Stomach smooth muscle (tissue), 2 donors: Measurements from ENCODE around the gene FLVCR2.

Experiments
- H3K27ac ChIP-seq: one replicate; pipeline ENCODE4 v1.7.0; 2013; ENCODE audit warnings: mild to moderate bottlenecking, low read length, inconsistent platforms
- H3K27me3 ChIP-seq, 2 donors: one replicate each; pipeline ENCODE4 v1.7.0; 2013; ENCODE audit warnings: low read length in 2 of 2; ENCODE audit not compliant: insufficient read depth in 2 of 2, control insufficient read depth in 1 of 2
- H3K36me3 ChIP-seq, 2 donors: one replicate each; pipeline ENCODE4 v1.7.0; 2013; ENCODE audit warnings: low read length in 2 of 2; ENCODE audit not compliant: control insufficient read depth in 2 of 2, insufficient read depth in 2 of 2
- H3K4me1 ChIP-seq: one replicate; pipeline ENCODE4 v1.7.0; 2013; ENCODE audit warnings: low read length; ENCODE audit not compliant: control insufficient read depth, insufficient read depth
- H3K4me3 ChIP-seq, 2 donors: one replicate each; pipeline ENCODE4 v1.7.0; 2013; ENCODE audit warnings: low read length in 2 of 2
- H3K9ac ChIP-seq, 2 donors: one replicate each; pipeline ENCODE4 v1.7.0; 2013; ENCODE audit warnings: low read length in 2 of 2, mild to moderate bottlenecking in 1 of 2
- H3K9me3 ChIP-seq, 2 donors: one replicate each; pipeline ENCODE4 v1.7.0; 2013; ENCODE audit warnings: low read length in 2 of 2; ENCODE audit not compliant: control insufficient read depth in 2 of 2
- donor health status: healthy.
- donor health status: Pancreatic carcinoma.

The FLVCR2 gene

GRCh38 chr14:75648066-75648838 is 69.8 kb downstream of the FLVCR2 start:
- Histone ChIP-seq H3K27ac (peak overlapping the region; percentile 31), H3K4me3 (no peak overlapping the region), H3K36me3 (peaks cover 17 to 27% of the 10 kb centered on the region in 2 donors), H3K4me1 (peaks cover 13% of the 10 kb centered on the region), H3K9me3 (no peaks in the 10 kb centered on the region), H3K27me3 (no peaks in the 10 kb centered on the region), H3K9ac (no peak overlapping the region)

GRCh38 chr14:75649337-75649736 is 70.9 kb downstream of the FLVCR2 start:
- Histone ChIP-seq H3K27ac (no peak overlapping the region), H3K9ac (no peak overlapping the region), H3K36me3 (peaks cover 17 to 27% of the 10 kb centered on the region in 2 donors), H3K4me3 (no peak overlapping the region), H3K4me1 (peaks cover 13% of the 10 kb centered on the region), H3K27me3 (no peaks in the 10 kb centered on the region), H3K9me3 (no peaks in the 10 kb centered on the region)

DNA sequence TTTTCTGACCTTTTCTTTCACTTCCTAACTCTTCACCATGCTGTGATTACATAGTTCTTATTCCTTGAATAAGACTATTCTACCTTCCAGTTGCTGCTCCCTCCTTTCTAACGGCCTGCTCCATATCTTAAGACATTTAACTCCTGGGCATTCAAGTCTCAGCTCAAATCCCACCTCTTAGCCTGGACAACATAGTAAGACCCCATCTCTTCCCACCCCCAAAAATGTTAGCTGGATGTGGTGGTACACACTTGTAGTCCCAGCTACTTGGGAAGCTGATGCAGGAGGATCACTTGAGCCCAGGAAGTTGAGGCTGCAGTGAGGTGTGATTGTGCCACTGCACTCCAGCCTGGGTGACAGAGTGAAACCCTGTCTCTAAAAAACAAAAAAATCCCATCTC is 71.4 kb downstream of the FLVCR2 start:
- Histone ChIP-seq H3K27ac (no peak overlapping the region), H3K9ac (no peak overlapping the region), H3K4me3 (no peak overlapping the region), H3K36me3 (peaks cover 17 to 27% of the 10 kb centered on the region in 2 donors), H3K27me3 (no peaks in the 10 kb centered on the region), H3K4me1 (peaks cover 13% of the 10 kb centered on the region), H3K9me3 (no peaks in the 10 kb centered on the region)

GRCh38 chr14:75650253-75651058 is 72.0 kb downstream of the FLVCR2 start:
- H3K27me3 ChIP-seq = no peaks in the 10 kb centered on the region
- H3K9ac ChIP-seq = no peak overlapping the region
- no peak overlapping the region for H3K4me3 ChIP-seq
- H3K27ac ChIP-seq = no peak overlapping the region
- H3K36me3 ChIP-seq = peaks cover 17 to 33% of the 10 kb centered on the region in 2 donors
- H3K9me3 ChIP-seq = no peaks in the 10 kb centered on the region
- peaks cover 13% of the 10 kb centered on the region for H3K4me1 ChIP-seq

- Histone ChIP-seq H3K4me3 (no peak overlapping the region), H3K9ac (no peak overlapping the region), H3K36me3 (peaks cover 17 to 42% of the 10 kb centered on the region in 2 donors), H3K27ac (no peak overlapping the region), H3K4me1 (peaks cover 5% of the 10 kb centered on the region), H3K9me3 (no peaks in the 10 kb centered on the region), H3K27me3 (no peaks in the 10 kb centered on the region)
Measured at GRCh38 chr14:75653563-75653962, 75.1 kb downstream of the FLVCR2 start.

- Histone ChIP-seq H3K4me1 (no peaks in the 10 kb centered on the region), H3K36me3 (peaks cover 17 to 42% of the 10 kb centered on the region in 2 donors), H3K9ac (no peak overlapping the region), H3K27ac (no peak overlapping the region), H3K27me3 (no peaks in the 10 kb centered on the region), H3K4me3 (no peak overlapping the region), H3K9me3 (no peaks in the 10 kb centered on the region)
Measured at GRCh38 chr14:75654127-75654732, 75.8 kb downstream of the FLVCR2 start.

- H3K9ac ChIP-seq = no peak overlapping the region
- no peak overlapping the region for H3K4me3 ChIP-seq
- no peak overlapping the region for H3K27ac ChIP-seq
- H3K36me3 ChIP-seq = peaks cover 15 to 36% of the 10 kb centered on the region in 2 donors
- no peaks in the 10 kb centered on the region for H3K9me3 ChIP-seq
- peaks cover 5% of the 10 kb centered on the region for H3K4me1 ChIP-seq
- no peaks in the 10 kb centered on the region for H3K27me3 ChIP-seq
Measured at GRCh38 chr14:75655235-75655634, 76.8 kb downstream of the FLVCR2 start.

- no peaks in the 10 kb centered on the region for H3K9me3 ChIP-seq
- H3K27me3 ChIP-seq = no peaks in the 10 kb centered on the region
- no peak overlapping the region for H3K9ac ChIP-seq
- H3K4me3 ChIP-seq = no peak overlapping the region
- no peak overlapping the region for H3K27ac ChIP-seq
- peaks cover 0 to 16% of the 10 kb centered on the region in 2 donors for H3K36me3 ChIP-seq
- peaks cover 7% of the 10 kb centered on the region for H3K4me1 ChIP-seq
Measured at GRCh38 chr14:75657331-75657730, 78.9 kb downstream of the FLVCR2 start.

DNA sequence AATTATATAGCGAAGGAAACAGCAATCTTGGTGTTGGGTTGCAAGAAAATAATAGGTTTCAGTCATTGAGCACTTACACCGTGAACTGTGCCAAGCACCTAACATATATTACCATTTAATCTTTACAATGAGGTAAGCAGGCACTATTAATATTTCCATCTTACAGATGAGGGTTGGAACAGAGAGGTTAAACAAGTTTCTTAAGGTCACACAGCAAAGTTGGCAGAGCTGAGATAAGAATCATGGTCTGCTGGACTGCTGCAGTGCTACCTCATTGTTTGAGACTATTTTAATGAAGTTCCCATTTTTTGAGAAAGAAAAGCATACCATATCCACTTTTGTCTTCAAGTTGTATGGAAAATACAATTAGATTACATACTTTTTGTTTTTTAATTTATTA is 80.5 kb downstream of the FLVCR2 start:
- no peaks in the 10 kb centered on the region for H3K27me3 ChIP-seq
- peaks cover 7% of the 10 kb centered on the region for H3K4me1 ChIP-seq
- peaks cover 0 to 16% of the 10 kb centered on the region in 2 donors for H3K36me3 ChIP-seq
- H3K9ac ChIP-seq = no peak overlapping the region
- no peak overlapping the region for H3K4me3 ChIP-seq
- no peaks in the 10 kb centered on the region for H3K9me3 ChIP-seq
- H3K27ac ChIP-seq = no peak overlapping the region

- Histone ChIP-seq H3K9ac (peak overlapping the region; percentile 80 to 87), H3K27ac (peak overlapping the region; percentile 78), H3K9me3 (no peaks in the 10 kb centered on the region), H3K4me3 (peak overlapping the region; percentile 94 to 99), H3K4me1 (peaks cover 7% of the 10 kb centered on the region), H3K27me3 (no peaks in the 10 kb centered on the region), H3K36me3 (peaks cover 0 to 11% of the 10 kb centered on the region in 2 donors)
Measured at GRCh38 chr14:75660238-75660629, 81.8 kb downstream of the FLVCR2 start.
